Neural cell (in vitro differentiated cells): ENCODE results near the gene PADI3. TPM values are rescaled to one million over a fixed set of nuclear protein-coding genes. Genes with fewer than 3 reads are reported as not detected.

ENCODE experiments used
- H2AFZ ChIP-seq: fragments of 200-600, 300-800 bp; sonication (generic), shearing (Covaris generic); 2 replicates; pipeline ENCODE4 v1.6.0; 2014; ENCODE audit warnings: low read depth, mild to moderate bottlenecking, antibody characterized with exemption, low read length, moderate library complexity
- H3F3A ChIP-seq: fragments of 200-600 bp; shearing (Covaris generic); 2 replicates; pipeline ENCODE4 v1.6.1; 2016; ENCODE audit warnings: mild to moderate bottlenecking, moderate library complexity, mixed read lengths, antibody characterized with exemption, low read length; ENCODE audit not compliant: insufficient read depth, poor library complexity, severe bottlenecking
- H3K27ac ChIP-seq: fragments of 200-600, 300-800 bp; sonication (generic), shearing (Covaris generic); 2 replicates; pipeline ENCODE4 v1.5.1; 2014; ENCODE audit warnings: mild to moderate bottlenecking, low read length, moderate library complexity
- H3K27me3 ChIP-seq: fragments of 300-800, 200-600 bp; sonication (generic), shearing (Covaris generic); 2 replicates; pipeline ENCODE4 v1.6.0; 2014; ENCODE audit warnings: mild to moderate bottlenecking, low read depth, low read length, moderate library complexity; ENCODE audit not compliant: insufficient read depth
- H3K36me3 ChIP-seq: fragments of 300-800, 200-600 bp; sonication (generic), shearing (Covaris generic); 2 replicates; pipeline ENCODE4 v1.5.1; 2014; ENCODE audit warnings: mild to moderate bottlenecking, antibody characterized with exemption, low read length, moderate library complexity; ENCODE audit not compliant: insufficient read depth
- H3K4me2 ChIP-seq: fragments of 300-800, 200-600 bp; sonication (generic), shearing (Covaris generic); 2 replicates; pipeline ENCODE4 v1.6.0; 2014; ENCODE audit warnings: mild to moderate bottlenecking, low read length
- H3K4me3 ChIP-seq: fragments of 300-800, 200-600 bp; sonication (generic), shearing (Covaris generic); 2 replicates; pipeline ENCODE4 v1.5.1; 2014; ENCODE audit warnings: mild to moderate bottlenecking, low read length, moderate library complexity
- H3K79me2 ChIP-seq: fragments of 200-600 bp; shearing (Covaris generic); replicated peaks from 2 replicates; pipeline ENCODE4 v1.6.0; 2014; ENCODE audit warnings: mild to moderate bottlenecking, low read length, moderate library complexity; ENCODE audit not compliant: insufficient read depth
- H3K9ac ChIP-seq: fragments of 300-800, 200-600 bp; sonication (generic), shearing (Covaris generic); 2 replicates; pipeline ENCODE4 v1.6.1; 2016; ENCODE audit warnings: mild to moderate bottlenecking, low read length, mixed read lengths
- H3K9me2 ChIP-seq: fragments of 200-600 bp; shearing (Covaris generic); 2 replicates; pipeline ENCODE4 v1.6.1; 2016; ENCODE audit warnings: mild to moderate bottlenecking, low read length, mixed read lengths; ENCODE audit not compliant: insufficient read depth
- H3K9me3 ChIP-seq: fragments of 200-600, 300-800 bp; sonication (generic), shearing (Covaris generic); 2 replicates; pipeline ENCODE4 v1.6.1; 2016; ENCODE audit warnings: mild to moderate bottlenecking, mixed run types, low read length, moderate library complexity, mixed read lengths
- H4K20me1 ChIP-seq: fragments of 200-600 bp; shearing (Covaris generic); 2 replicates; pipeline ENCODE4 v1.6.1; 2016; ENCODE audit warnings: mild to moderate bottlenecking, mixed run types; ENCODE audit not compliant: insufficient read depth
- EP300 ChIP-seq: fragments of 450-650 bp; conservative IDR thresholded peaks from 2 replicates; pipeline ENCODE4 v1.6.1; 2014; ENCODE audit warnings: antibody characterized with exemption, mild to moderate bottlenecking, moderate library complexity; ENCODE audit not compliant: poor library complexity, severe bottlenecking
- EZH2 ChIP-seq: fragments of 200-600, 300-800 bp; shearing (Covaris generic), sonication (generic); IDR thresholded peaks from 2 replicates; pipeline ENCODE4 v1.6.1; 2014; ENCODE audit warnings: antibody characterized with exemption, low read length, borderline replicate concordance, mild to moderate bottlenecking; ENCODE audit not compliant: insufficient read depth, poor library complexity, severe bottlenecking
- MXI1 ChIP-seq: fragments of 450-650 bp; conservative IDR thresholded peaks from 2 replicates; pipeline ENCODE4 v1.6.1; 2014; ENCODE audit warnings: antibody characterized with exemption, mild to moderate bottlenecking; ENCODE audit not compliant: poor library complexity, severe bottlenecking
- POLR2AphosphoS5 ChIP-seq: IDR thresholded peaks from 2 replicates; pipeline ENCODE4 v1.6.1; 2012
- RAD21 ChIP-seq: fragments of 450-650 bp; conservative IDR thresholded peaks from 2 replicates; pipeline ENCODE4 v1.6.1; 2014; ENCODE audit warnings: antibody characterized with exemption, mild to moderate bottlenecking, moderate library complexity
- SMC3 ChIP-seq: fragments of 450-650 bp; conservative IDR thresholded peaks from 2 replicates; pipeline ENCODE4 v1.6.1; 2014; ENCODE audit warnings: antibody characterized with exemption, mild to moderate bottlenecking, moderate library complexity; ENCODE audit not compliant: poor library complexity
- TAF1 ChIP-seq: IDR thresholded peaks from 2 replicates; pipeline ENCODE4 v1.6.1; 2012; ENCODE audit warnings: low read depth
- polyA plus RNA-seq: library from polyadenylated mRNA; depleted of rRNA; stranded (reverse); fragments of >200 nt; gene quantifications from 2 replicates; pipeline ENCODE4 v1.2.3, GENCODE V29; 2014
- TF ChIP-seq, protein P1 (sequence below): IDR thresholded peaks from 2 replicates; pipeline ENCODE4 v1.6.1; 2012; ENCODE audit warnings: borderline replicate concordance
- TF ChIP-seq, protein P2 (sequence below): fragments of 450-650 bp; IDR thresholded peaks from 2 replicates; pipeline ENCODE4 v1.5.1; 2014; ENCODE audit warnings: antibody characterized with exemption, mild to moderate bottlenecking, moderate library complexity; ENCODE audit not compliant: poor library complexity, severe bottlenecking

Gene PADI3
- polyA plus RNA-seq, 1 donor from 2014 or later: not detected

DNA sequence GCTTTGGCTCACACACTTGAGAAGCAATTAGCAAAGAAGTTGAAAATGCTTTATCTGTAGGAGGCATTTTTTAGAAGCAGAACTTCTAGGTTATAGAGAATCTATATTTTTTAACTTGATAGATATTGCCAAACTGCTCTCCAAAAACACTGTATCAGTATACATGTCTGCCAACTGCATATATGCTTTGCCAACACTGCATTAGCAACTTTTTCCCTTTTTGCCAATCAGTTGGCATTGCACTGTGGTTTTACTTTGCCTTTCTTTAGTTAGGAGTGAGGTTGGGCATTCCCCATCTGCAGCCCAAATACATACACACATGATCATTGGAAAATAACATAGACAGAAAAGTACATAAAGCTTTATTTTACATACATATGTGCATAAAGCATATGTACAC is 15.0 kb downstream of the PADI3 start:
- Histone ChIP-seq H3K4me3 (no peak overlapping the region), H3K9ac (no peak overlapping the region), H3F3A (no peaks in the 10 kb centered on the region), H3K9me2 (no peaks in the 10 kb centered on the region), H3K36me3 (no peaks in the 10 kb centered on the region), H3K27ac (no peak overlapping the region), H3K9me3 (no peaks in the 10 kb centered on the region), H2AFZ (no peak overlapping the region), H4K20me1 (no peaks in the 10 kb centered on the region), H3K4me2 (no peak overlapping the region), H3K79me2 (no peaks in the 10 kb centered on the region), H3K27me3 (no peaks in the 10 kb centered on the region)
- no peak for TF ChIP-seq EZH2
- TF ChIP-seq, protein P1, sequence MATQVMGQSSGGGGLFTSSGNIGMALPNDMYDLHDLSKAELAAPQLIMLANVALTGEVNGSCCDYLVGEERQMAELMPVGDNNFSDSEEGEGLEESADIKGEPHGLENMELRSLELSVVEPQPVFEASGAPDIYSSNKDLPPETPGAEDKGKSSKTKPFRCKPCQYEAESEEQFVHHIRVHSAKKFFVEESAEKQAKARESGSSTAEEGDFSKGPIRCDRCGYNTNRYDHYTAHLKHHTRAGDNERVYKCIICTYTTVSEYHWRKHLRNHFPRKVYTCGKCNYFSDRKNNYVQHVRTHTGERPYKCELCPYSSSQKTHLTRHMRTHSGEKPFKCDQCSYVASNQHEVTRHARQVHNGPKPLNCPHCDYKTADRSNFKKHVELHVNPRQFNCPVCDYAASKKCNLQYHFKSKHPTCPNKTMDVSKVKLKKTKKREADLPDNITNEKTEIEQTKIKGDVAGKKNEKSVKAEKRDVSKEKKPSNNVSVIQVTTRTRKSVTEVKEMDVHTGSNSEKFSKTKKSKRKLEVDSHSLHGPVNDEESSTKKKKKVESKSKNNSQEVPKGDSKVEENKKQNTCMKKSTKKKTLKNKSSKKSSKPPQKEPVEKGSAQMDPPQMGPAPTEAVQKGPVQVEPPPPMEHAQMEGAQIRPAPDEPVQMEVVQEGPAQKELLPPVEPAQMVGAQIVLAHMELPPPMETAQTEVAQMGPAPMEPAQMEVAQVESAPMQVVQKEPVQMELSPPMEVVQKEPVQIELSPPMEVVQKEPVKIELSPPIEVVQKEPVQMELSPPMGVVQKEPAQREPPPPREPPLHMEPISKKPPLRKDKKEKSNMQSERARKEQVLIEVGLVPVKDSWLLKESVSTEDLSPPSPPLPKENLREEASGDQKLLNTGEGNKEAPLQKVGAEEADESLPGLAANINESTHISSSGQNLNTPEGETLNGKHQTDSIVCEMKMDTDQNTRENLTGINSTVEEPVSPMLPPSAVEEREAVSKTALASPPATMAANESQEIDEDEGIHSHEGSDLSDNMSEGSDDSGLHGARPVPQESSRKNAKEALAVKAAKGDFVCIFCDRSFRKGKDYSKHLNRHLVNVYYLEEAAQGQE: no peak
- TF ChIP-seq MXI1: no peak
- TF ChIP-seq RAD21: no peak
- no peak for TF ChIP-seq TAF1
- TF ChIP-seq POLR2AphosphoS5: no peak
- TF ChIP-seq EP300: no peak
- TF ChIP-seq SMC3: no peak

DNA sequence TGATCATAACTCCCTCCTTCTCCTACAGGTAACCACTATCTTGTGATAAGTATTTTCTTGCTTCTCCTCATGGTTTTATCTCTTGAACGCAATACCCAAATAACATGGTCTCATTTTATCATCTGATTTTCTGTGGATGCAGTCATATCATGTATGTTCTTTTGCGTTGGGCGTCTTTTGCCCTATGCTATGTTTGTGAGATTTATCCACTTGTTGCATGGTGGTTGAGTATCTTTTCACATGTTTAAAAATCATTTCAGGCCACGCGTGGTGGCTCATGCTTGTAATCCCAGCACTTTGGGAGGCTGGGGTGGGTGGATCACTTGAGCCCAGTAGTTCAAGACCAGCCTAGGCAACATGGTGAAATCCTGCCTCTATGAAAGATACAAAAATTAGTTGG is 15.6 kb downstream of the PADI3 start:
- H2AFZ ChIP-seq: no peak overlapping the region
- no peaks in the 10 kb centered on the region for H4K20me1 ChIP-seq
- H3K27me3 ChIP-seq: no peaks in the 10 kb centered on the region
- TF ChIP-seq, protein P2, sequence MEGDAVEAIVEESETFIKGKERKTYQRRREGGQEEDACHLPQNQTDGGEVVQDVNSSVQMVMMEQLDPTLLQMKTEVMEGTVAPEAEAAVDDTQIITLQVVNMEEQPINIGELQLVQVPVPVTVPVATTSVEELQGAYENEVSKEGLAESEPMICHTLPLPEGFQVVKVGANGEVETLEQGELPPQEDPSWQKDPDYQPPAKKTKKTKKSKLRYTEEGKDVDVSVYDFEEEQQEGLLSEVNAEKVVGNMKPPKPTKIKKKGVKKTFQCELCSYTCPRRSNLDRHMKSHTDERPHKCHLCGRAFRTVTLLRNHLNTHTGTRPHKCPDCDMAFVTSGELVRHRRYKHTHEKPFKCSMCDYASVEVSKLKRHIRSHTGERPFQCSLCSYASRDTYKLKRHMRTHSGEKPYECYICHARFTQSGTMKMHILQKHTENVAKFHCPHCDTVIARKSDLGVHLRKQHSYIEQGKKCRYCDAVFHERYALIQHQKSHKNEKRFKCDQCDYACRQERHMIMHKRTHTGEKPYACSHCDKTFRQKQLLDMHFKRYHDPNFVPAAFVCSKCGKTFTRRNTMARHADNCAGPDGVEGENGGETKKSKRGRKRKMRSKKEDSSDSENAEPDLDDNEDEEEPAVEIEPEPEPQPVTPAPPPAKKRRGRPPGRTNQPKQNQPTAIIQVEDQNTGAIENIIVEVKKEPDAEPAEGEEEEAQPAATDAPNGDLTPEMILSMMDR: no peak
- no peaks in the 10 kb centered on the region for H3K9me3 ChIP-seq
- no peaks in the 10 kb centered on the region for H3K79me2 ChIP-seq
- no peak overlapping the region for H3K9ac ChIP-seq
- no peak overlapping the region for H3K4me2 ChIP-seq
- H3K36me3 ChIP-seq: no peaks in the 10 kb centered on the region
- no peak overlapping the region for H3K4me3 ChIP-seq
- no peak overlapping the region for H3K27ac ChIP-seq
- H3K9me2 ChIP-seq: no peaks in the 10 kb centered on the region
- no peaks in the 10 kb centered on the region for H3F3A ChIP-seq

DNA sequence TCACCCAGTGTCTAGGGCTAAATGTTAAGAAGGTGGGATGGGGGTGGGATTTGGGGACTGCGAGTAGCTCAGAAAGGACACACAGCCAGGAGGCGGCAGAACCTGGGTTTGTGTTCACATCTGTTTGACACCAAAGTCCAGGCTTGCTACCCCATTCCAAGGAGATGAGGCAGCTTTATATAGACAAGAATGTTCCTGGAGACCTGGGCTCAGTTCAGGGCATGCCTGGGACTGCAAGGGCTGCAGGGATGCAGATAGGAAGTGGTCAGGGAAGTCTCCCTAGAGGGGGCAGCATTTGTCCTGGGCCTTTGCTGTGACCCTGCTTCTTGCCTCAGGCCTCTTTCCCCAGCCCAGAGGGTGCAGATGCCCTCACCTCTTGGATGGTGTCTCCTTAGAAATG is 16.3 kb downstream of the PADI3 start:
- Histone ChIP-seq H3K9me3 (no peaks in the 10 kb centered on the region), H2AFZ (no peak overlapping the region), H4K20me1 (no peaks in the 10 kb centered on the region), H3K4me3 (no peak overlapping the region), H3K9ac (no peak overlapping the region), H3K9me2 (no peaks in the 10 kb centered on the region), H3K27me3 (no peaks in the 10 kb centered on the region), H3K27ac (no peak overlapping the region), H3F3A (no peaks in the 10 kb centered on the region), H3K36me3 (no peaks in the 10 kb centered on the region), H3K79me2 (no peaks in the 10 kb centered on the region), H3K4me2 (no peak overlapping the region)
- TF ChIP-seq MXI1 (no peak), TAF1 (no peak), RAD21 (no peak), EZH2 (no peak), POLR2AphosphoS5 (no peak), EP300 (no peak), SMC3 (no peak)
- TF ChIP-seq, protein P2: no peak
- TF ChIP-seq, protein P1: no peak
